ENCODE results near the gene ANXA1. TPM values are rescaled to one million over a fixed set of nuclear protein-coding genes. Genes with fewer than 3 reads are reported as not detected.

The ANXA1 gene
- total RNA-seq, 6 experiments from 2014 or later = 933 to 1,109 (median 1,040) TPM

DNA sequence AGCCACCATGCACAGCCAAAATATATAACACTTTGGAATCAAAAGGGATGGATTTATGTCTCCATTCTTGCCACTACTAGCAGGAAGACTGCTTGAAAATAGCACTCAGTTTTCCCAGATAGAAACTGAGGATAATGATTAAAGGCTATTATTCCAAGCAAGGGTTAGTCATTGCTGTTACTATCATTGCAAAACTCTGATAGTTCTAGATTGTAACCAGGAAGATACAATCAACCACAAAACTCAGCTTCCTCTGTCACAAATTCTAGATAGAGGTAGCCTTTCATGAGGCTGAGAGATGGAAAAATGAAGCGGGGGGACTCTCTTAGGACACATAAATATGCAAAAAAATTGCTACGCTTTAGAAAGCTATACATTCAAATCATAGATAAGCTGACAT, 3.1 kb downstream of the ANXA1 start:
- H3K36me3 Mint-ChIP-seq (ENCODE audit: low read depth) = peaks cover 67% of the 10 kb centered on the region
- peak overlapping the region; percentile 92 for H3K4me3 Mint-ChIP-seq
- H3K9me3 Mint-ChIP-seq = peaks cover 8% of the 10 kb centered on the region; the same call in 1 of the 2 replicates
- TF ChIP-seq, protein P1, sequence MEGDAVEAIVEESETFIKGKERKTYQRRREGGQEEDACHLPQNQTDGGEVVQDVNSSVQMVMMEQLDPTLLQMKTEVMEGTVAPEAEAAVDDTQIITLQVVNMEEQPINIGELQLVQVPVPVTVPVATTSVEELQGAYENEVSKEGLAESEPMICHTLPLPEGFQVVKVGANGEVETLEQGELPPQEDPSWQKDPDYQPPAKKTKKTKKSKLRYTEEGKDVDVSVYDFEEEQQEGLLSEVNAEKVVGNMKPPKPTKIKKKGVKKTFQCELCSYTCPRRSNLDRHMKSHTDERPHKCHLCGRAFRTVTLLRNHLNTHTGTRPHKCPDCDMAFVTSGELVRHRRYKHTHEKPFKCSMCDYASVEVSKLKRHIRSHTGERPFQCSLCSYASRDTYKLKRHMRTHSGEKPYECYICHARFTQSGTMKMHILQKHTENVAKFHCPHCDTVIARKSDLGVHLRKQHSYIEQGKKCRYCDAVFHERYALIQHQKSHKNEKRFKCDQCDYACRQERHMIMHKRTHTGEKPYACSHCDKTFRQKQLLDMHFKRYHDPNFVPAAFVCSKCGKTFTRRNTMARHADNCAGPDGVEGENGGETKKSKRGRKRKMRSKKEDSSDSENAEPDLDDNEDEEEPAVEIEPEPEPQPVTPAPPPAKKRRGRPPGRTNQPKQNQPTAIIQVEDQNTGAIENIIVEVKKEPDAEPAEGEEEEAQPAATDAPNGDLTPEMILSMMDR (IDR thresholded peaks at IDR 0.05) = no peak
- peaks cover 46% of the 10 kb centered on the region for H3K27me3 Mint-ChIP-seq (ENCODE audit: insufficient read depth)
- H3K27ac Mint-ChIP-seq = peak overlapping the region; percentile 99
- H3K4me1 Mint-ChIP-seq (ENCODE audit: low read depth) = peaks cover 78% of the 10 kb centered on the region
- DNase-seq = no peak

DNA sequence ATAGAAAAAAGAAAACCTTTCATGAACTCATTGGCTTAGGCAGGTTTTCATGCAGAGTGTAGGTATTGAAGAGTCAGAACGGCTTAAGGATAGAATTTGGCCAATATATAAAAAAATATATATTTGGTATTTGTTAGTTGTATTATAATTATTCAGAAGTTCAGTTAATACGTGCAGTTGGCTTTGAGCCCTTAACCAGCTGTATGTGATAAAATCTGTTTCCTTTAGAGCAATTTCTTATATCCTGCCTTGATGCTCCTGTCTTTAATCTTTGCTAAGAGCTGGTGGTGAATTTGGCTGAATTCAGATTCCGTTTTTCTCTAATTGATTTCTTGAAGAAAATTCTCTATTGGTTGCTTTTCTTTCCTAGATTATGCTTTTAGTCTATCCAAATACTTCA, 3.7 kb downstream of the ANXA1 start:
- peaks cover 8% of the 10 kb centered on the region; the same call in 1 of the 2 replicates for H3K9me3 Mint-ChIP-seq
- H3K4me3 Mint-ChIP-seq = peak overlapping the region; percentile 92
- TF ChIP-seq, protein P1 (IDR thresholded peaks at IDR 0.05) = no peak
- peaks cover 73% of the 10 kb centered on the region for H3K36me3 Mint-ChIP-seq (ENCODE audit: low read depth)
- peaks cover 52% of the 10 kb centered on the region for H3K27me3 Mint-ChIP-seq (ENCODE audit: insufficient read depth)
- no peak for DNase-seq
- peak overlapping the region; percentile 99 for H3K27ac Mint-ChIP-seq
- peaks cover 78% of the 10 kb centered on the region for H3K4me1 Mint-ChIP-seq (ENCODE audit: low read depth)

DNA sequence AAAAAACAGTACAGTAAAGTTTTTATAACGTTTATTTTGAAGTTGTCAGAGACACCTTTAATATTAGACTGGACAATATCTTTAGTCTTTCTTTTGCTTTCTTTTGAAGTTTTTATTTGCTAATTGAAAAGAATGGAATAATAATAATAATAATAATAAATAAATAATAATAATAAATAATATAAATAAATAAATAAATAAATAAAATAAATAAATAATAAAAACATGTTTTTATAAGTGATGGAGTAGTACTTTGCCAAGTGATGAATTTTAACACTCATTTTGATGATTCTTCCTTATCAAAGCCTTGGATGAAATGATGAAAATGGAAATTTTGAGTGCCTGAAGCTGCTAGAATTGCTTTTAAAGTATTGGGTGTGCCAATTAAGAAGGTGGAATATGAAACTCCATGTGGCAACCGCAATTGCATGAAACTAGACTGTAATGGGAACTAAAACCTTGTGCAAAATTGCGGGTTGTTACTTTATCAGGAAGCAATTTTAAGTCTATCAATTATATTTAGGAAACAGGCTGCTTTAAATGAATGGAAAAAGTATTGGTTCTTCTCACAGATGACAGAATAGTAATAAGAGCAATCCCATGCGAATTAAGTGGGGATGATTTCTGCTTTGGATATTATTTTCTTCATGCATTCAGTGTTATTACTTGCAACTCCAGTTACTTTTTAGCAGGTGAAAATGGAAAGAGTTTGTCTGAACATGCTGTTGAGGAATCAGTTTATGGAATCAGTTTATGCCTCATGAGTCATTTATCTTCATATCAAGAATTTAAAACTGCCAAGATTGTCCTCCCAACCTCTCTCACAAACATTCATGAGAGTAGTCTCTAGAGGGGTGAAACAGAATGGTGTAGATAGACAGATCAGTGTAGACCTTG, 4.6 kb downstream of the ANXA1 start:
- H3K4me1 Mint-ChIP-seq (ENCODE audit: low read depth) = peaks cover 72% of the 10 kb centered on the region
- peak overlapping the region; percentile 92 for H3K4me3 Mint-ChIP-seq
- H3K27ac Mint-ChIP-seq = peak overlapping the region; percentile 99
- peaks cover 59% of the 10 kb centered on the region for H3K27me3 Mint-ChIP-seq (ENCODE audit: insufficient read depth)
- peaks cover 79% of the 10 kb centered on the region for H3K36me3 Mint-ChIP-seq (ENCODE audit: low read depth)
- H3K9me3 Mint-ChIP-seq = peaks cover 8% of the 10 kb centered on the region; the same call in 1 of the 2 replicates
- DNase-seq = no peak
- TF ChIP-seq, protein P1 (IDR thresholded peaks at IDR 0.05) = no peak

DNA sequence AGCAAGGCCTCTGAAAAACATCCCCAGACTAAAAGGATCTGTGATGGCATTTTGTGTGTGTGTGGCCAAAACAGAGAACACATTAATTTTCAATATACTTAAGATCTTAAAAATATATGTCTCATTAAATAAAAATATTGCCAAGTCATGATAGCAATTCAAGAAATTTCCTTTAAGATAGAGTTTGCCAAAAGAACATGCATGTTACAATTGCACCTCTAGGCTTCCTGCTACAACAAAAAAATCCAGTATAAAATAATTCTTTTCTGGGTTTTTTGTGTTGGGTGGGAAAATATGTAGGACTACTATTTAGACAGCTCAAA, 5.2 kb downstream of the ANXA1 start:
- no peak for DNase-seq
- H3K27me3 Mint-ChIP-seq (ENCODE audit: insufficient read depth) = peaks cover 60% of the 10 kb centered on the region
- H3K9me3 Mint-ChIP-seq = peaks cover 11% of the 10 kb centered on the region; the same call in 1 of the 2 replicates
- TF ChIP-seq, protein P1 (IDR thresholded peaks at IDR 0.05) = peak; percentile 17; the same call in 1 of the 2 replicates
- peaks cover 69% of the 10 kb centered on the region for H3K4me1 Mint-ChIP-seq (ENCODE audit: low read depth)
- H3K27ac Mint-ChIP-seq = peak overlapping the region; percentile 75
- peak overlapping the region; percentile 74 for H3K4me3 Mint-ChIP-seq
- peaks cover 82% of the 10 kb centered on the region for H3K36me3 Mint-ChIP-seq (ENCODE audit: low read depth)

DNA sequence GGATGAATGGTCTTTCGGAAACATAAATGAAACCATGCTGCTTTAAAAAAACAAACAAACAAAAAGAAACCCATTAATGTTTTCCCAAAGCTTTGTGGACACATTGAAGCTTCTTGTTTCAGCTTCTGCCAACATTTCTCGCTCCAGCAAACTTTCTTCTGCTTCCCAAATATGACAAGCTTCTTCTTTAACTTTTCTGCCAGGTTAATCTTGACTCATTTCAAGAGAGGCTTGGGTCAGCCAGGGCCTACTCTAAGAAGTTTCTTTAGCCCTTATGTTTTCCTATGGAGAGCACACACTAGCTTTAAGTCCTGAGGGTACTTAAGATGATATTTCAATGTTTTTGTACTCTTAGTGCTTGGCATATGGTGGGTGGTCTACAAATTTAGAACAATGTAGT, 6.1 kb downstream of the ANXA1 start:
- Mint-ChIP-seq H3K36me3 (ENCODE audit: low read depth) (peaks cover 79% of the 10 kb centered on the region), H3K4me3 (peak overlapping the region; percentile 74)
- DNase-seq = no peak

More for the DNA sequence above, 6.1 kb downstream of the ANXA1 start:
- Mint-ChIP-seq H3K27ac (peak overlapping the region; percentile 79), H3K4me1 (ENCODE audit: low read depth) (peaks cover 72% of the 10 kb centered on the region), H3K27me3 (ENCODE audit: insufficient read depth) (peaks cover 61% of the 10 kb centered on the region), H3K9me3 (peaks cover 8% of the 10 kb centered on the region; the same call in 1 of the 2 replicates)
- TF ChIP-seq, protein P1 (IDR thresholded peaks at IDR 0.05) = no peak

All from HFFc6 (cell line).